ENCODE measurements around the gene OR52I1.

The OR52I1 gene

GRCh38 chr11:4615856-4616444 lies 22.1 kb downstream of the OR52I1 start:
- DNase-seq = no peak

DNA sequence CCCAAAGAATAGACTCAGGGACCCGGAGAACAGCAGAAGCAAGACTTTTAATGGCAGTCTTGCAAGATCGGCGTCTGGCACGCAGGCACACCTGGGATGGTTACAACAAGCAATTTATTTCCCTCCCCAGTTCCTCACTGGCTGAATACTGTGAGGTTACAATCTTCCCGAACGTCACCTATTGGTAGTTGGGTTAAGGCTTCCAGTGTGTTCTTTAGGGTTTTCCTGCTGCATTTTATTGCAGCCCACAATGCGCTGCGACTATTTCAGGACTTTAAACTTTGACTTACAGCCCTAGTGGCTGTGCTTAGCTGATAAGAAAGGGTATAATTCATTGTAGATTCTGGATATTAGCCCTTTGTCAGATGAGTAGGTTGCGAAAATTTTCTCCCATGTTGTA lies 25.7 kb downstream of the OR52I1 start:
- DNase-seq = no peak

DNA sequence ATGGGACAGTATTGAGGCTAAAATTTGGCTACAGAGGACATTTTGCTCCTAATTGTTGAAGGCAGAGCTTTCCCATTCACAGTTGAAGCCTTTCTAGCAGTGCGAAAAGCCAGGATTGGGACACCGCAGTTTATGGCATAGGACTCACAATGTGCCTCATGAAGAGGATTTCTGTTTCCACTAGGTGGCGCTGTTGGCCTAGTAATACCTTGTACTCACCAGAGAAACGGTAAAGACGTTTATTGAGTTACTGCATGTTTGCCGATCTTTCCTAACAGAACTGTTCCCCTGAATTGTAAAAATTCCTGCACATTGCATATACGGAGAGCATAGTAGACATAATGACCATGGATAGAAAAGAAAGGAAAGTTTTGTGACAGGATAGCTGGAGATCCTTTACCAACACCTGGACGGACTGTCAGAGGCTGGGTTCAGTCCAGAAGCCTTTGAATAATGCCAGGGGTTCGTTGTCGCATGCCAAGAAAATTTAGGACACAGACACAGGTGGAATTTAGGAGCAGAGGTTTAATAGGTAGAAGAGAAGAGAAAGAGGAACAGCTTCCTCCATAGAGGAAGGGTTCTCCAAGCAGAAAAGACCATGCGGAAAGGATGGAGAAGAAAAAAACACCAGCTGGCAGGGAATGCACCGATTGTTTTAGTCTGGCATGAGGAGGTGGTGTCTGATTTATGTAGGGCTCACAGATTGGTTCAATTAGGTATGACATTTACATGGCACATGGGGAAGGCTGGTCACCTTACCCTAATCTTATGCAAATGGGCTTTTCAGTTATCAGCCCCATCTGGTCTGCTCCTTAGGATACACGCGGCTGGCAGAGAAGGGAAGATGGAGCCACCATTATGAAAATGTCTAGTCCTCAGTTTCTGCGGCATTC lies 32.6 kb downstream of the OR52I1 start:
- peak; percentile 50 for DNase-seq

- no peak for DNase-seq
Measured at GRCh38 chr11:4636136-4636535, 42.3 kb downstream of the OR52I1 start.

DNA sequence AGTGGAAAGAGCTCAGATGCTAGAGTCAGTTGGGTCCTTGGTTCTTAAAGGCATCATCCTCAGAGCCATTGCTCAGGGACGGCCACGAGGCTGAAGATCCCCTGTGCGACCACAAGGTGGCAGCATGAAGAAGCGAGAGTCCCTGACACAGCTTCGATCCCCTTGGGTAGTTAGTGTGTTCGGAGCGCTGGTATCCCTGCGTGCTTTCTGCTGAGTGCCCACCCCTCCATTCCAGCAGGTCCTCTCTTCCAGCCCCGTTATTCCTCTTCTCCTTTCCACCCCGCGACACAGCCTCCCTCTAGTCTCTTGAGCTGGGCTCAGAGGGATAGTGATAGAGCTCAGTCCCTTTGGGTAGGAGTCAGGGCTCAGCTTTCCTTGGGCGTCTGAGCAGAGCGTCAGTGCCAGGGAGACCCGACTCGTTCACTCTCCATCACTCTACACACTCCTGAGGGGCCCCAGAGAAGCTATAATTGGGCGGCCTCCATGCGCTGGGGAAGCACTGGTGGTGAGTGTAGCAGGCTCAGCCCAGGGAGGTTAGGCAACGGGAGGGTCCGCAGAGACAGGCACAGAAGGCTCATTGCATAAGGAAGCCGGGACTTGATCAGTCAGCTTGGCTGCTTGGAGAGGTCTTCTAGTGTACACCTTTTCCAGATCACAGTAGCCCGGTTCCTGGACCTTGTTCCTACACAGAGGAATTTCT lies 43.3 kb downstream of the OR52I1 start, which contains the start of gene OR51D1:
Gene OR51D1 (plus strand): TSS at position 516 of the 700 bp plus-strand sequence. CDS start 2,314 bp downstream, outside the sequence.
- peak; percentile 60 for DNase-seq

DNA sequence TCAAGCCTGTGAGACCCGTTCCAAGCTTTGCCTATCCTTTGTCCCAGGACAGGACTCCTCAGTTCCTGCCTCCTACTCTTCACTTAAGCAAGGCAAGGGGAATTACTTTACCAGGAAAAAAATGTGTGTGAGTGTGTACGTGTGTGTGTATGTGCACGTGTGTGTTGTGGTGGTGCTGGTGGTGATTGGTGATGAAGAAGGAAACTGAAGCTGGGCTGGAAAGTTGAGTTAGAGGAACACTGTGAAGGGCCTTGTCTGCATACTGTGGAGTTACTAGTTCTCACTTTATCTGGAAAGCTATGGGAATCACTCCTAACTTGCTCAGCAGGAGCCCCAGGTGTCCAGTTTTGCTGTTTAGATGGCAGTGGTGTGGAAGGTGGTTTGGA lies 43.8 kb downstream of the OR52I1 start:
- no peak for DNase-seq

GRCh38 chr11:4639931-4640330 lies 46.1 kb downstream of the OR52I1 start:
- no peak for DNase-seq

GRCh38 chr11:4641501-4641900 lies 47.7 kb downstream of the OR52I1 start:
- DNase-seq = no peak

DNA sequence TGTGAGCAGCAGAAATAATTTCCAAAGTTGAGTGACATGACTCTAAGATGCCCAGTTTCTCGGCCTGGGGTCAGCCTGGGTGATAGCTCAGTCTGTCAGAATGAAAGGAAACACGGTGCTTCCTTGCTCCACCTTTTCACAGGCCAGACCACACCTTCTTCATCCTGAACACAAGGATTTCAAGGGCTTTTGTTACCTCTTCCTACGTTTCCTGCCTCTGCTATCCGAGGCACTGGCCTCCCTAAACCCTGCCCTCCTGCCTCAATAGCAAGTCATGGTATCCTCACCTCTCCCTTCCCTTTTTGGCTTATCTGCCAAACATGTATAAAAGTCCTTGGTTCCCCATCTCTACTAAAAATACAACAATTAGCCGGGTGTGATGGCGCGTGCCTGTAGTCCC lies 48.2 kb downstream of the OR52I1 start:
- DNase-seq = no peak

- no peak for DNase-seq
Measured at GRCh38 chr11:4643076-4643475, 49.2 kb downstream of the OR52I1 start.

DNA sequence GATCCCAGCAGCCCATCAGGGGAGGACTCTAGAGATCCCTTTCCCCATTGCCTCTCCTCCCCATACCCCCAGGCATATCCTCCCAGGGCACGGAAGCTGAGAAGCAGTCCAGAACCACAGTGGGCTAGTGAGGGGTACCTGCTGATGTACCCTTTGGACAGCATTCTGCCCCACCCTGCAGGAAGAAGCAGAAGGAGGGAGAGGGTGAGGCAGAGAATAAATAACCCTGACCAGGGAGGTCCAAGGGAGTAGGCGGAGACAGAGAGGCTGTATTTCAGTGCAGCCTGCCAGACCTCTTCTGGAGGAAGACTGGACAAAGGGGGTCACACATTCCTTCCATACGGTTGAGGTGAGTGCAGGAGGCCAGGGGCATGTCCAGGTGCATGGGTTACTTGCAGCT lies 49.8 kb downstream of the OR52I1 start, which contains the start of gene OR51E1:
Gene OR51E1 (plus strand): TSS at position 301 of the 400 bp plus-strand sequence. CDS start 8,545 bp downstream, outside the sequence.
- no peak for DNase-seq

DNA sequence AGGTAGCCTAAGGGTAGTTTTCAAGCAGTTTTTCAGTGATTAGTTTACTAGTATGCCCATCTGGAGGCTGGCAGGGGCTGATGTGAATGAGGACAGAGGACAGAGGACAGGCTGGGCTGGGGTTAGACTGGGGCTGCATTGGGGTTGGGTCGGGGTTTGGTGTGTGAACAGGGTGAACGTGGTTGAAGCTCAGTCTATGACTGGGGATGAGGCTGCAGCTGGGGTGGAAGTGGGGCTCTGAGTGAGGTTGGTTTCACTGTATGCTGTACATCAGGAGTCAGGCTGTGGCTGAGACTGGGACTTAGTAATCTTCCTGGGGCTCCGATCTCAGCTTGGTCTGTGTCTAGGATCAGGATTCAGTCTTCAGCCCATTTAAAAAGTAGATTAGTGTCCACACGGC lies 50.4 kb downstream of the OR52I1 start:
- DNase-seq = no peak

All from kidney glomerular epithelial cell (primary cell).